Left renal pelvis (tissue), 4 donors: Measurements from ENCODE around the gene USP24. TPM values are rescaled to one million over a fixed set of nuclear protein-coding genes. Genes with fewer than 3 reads are reported as not detected.
"Not testable (repeated sequence)": the region's sequence is repeated elsewhere in the genome, so short reads cannot be mapped to it uniquely, and the experiment has no call there.

ENCODE experiments used
- DNase-seq, 4 donors: peaks; one replicate each; pipeline ENCODE4 v3.0.0-alpha.2; 2013; ENCODE audit warnings: low read depth in 4 of 4, low spot score in 3 of 4
- polyA plus RNA-seq, 4 donors: library from polyadenylated mRNA; unstranded; fragments of 120-200 nt; gene quantifications; one replicate each; pipeline ENCODE4 v1.2.1, GENCODE V29; 2013; ENCODE audit not compliant: insufficient read length in 4 of 4

USP24 gene
- polyA plus RNA-seq, 4 donors: 24.3 to 54.7 (median 46.8) TPM

GRCh38 chr1:55232448-55233144, 17.4 kb upstream of the USP24 start:
- DNase-seq: no peak

DNA sequence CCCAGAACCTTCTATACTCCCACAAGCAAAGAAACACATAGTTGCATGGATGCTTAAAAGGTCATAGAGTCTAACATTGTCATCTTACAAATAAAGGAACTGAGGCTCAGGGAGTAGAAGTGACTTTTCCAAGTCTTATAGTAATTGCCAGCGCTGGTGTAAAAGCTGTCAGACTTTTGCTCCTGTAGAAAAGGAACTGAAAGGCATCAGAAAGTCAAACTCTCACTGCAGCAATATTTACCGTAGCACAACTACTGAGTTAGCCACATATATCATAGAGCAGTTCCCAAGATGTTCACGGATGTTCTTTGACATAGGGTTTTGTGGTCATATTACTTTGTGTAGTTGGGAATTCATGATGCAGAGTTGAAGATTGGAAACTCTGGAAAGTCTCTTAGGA, 16.6 kb upstream of the USP24 start:
- no peak for DNase-seq

DNA sequence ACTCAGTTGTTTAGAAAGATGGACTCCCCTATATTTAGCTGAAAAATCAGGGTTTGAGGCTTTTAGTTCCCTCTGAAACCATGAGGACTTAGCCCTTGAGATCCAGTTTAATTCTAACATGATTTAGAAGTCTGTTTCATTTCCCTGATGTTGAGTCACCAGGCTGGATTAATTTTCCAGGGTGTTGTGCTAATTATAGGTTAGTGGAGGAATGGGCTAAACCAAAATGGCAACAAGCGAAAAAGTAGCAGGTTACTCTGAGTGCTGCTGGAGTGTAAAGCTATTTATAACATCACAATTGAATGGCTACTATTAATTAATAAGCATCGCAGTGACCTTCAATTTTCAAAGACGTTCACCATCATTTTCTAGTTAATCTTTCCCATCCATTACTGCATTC, 15.5 kb upstream of the USP24 start:
- DNase-seq: no peak

DNA sequence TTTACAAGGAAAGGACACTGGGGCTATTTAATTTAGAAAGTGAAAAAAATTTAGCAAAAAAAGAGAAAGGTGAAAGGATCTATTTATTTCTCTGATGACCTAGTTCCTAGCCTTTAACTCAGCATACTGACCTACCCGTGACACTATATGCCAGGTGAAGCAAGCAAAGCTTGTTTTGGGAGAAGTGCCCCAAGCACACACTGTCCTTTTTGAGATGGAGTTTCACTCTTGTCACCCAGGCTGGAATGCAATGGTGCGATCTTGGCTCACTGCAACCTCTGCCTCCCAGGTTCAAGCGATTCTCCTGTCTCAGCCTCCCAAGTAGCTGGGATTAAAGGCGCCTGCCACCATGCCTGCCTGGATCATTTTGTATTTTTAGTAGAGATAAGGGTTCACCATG, 14.6 kb upstream of the USP24 start:
- not testable (repeated sequence) for DNase-seq

DNA sequence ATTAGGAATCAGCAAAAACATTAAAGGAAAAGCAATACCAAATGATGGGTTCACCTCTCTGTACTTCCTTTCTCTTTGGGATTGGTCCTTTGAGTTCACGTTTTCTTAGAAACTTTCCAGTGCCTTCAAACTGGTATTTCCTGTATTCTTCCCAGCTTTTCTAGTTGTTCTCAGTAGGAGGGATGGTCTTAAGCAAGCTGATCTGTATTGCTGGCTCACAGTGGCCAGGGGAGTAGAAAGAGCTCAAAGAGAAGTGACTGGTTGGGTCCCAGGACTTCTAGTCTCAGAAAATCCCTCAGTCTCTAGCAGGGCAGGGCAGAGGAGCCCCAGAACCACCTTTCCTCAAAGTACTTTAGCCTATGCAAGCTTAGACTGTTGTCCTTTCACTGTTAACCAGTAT, 10.1 kb upstream of the USP24 start:
- DNase-seq: no peak

DNA sequence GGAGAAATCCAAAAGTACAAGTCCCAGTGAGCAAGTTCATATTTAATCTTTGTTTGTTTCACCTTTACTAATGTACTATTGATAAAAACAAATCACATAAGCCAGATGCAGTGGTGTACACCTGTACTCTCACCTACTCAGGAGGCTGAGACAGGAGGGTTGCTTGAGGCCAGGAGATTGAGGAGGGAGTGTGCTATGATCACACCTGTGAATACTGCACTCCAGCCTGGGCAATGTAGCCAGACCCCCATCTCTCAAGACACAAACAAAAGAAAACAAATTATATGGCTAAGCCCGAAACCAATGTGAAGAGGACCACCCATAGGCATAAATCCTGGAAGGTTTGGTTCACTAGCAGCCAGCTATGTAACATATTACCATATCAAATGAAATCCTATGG, 9.6 kb upstream of the USP24 start:
- DNase-seq: no peak

- DNase-seq: no peak
Measured at GRCh38 chr1:55222152-55222551, 7.0 kb upstream of the USP24 start.

DNA sequence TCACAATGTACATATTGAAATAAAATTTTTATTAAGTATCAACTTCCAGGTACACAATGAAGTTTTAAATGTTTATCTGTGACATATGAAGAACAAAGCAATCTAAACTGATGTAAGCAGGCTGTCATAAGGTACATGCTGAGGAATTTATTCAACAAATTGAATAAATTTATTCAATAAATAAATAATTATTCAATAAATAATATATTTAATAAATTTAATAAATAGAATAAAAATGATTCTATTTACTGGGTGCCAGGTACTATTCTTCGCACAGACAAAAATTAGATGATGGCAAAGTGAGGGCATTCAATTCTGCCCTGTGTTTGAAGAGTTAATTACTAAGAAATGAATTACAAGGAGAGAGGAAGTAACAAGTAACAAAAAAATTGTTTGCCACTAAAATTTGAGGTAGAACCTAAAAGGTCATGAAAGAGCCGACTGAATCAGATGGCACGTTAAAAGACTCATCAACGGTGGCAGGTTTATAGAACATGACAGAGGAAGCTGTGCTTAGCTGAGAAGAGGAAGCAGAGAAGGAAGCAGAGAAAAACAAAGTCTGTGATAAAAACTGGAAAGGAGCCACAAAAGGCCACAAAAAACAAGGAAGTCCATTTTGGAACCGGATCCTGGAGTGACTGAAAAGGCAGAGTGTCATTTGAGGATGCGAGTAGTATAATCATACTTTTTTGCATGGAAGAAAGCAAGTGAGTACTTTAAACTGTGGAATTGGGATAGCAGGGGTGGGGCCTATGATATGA, 2.2 kb upstream of the USP24 start:
- DNase-seq: no peak

DNA sequence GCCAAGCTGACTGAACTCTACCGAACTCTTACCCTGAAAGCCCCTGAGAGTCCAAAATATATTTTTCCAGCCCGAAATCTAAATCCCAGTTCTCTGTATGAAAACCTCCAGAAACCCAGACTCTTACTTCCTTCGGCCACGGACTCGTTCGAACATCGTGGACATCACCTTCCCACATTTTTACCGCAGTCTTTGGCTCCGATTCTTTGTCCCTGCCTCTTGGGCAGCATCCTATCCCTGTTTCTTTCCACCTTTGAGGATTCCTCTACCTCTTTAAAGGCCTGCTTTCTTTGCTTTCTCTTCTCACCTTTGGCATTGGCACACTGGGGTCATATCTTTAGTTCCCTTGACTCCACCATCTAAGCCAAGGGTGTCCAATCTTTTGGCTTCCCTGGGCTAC, 932 bp upstream of the USP24 start:
- DNase-seq: no peak

DNA sequence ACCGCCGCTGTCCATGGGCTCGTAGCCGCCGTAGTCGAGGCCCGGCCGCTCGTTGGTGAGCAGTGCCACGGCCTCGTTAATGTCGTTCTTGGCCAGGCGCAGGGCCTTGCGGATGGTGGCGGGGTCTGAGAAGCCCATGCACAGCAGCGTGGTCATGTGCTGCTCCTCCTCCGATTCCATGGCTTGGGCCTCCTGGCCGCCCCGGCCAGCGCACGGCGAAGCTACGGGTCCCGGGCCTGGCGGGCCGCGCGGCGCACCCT, 300 bp downstream of the USP24 start:
- peak in 1 of 4 donors; percentile 27 for DNase-seq

DNA sequence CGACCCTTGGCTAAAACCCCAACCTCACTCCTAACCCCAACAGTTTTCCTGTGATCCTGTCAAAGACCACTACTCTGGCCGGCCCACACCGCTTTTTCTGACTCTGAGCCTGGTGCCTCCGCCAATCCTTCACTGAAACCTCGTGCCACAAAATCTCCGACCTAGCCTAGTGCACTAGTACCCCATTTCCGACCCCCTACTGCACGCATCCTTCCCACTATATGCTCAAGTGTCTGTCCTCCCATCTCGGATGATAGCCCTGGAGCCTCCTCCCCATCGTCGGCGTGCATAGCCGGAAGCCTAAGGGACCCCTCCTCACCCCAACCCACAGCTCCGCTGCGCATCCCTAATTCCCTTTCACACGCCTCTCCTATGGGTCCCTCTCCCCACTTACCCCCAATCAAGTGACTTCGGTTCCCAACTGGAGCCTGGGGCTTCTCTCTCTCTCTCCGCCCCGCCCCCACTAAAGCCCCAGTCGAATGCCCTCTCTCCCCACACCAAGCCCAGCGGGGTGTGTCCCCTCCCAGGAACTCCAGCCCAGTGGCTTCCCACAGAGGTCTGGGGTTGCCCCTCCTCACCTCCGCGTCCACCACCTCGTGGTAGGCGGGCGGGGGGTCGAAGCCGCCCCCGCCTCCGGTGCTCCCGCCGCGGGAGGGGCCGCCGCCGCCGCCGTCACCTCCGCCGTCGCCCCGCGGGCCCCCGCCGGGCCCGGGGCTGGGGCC, 791 bp downstream of the USP24 start:
- DNase-seq: peak in 2 of 4 donors; percentile 39 to 45

DNA sequence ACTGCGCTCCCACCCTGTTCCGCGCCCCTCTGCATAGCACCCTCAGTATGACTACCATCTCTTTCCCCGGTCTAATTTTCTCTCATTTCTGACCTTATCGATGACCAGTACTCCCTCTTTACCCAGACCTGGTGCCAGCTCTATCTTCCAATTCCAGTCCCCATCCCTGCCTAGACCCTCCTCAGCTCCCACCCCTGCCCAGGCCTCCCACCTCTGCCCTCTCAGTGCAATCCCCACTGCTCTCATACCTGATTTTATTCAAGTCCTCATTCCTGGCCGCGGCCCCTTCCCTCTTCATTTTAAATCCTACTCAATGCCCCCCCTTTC, 1.3 kb downstream of the USP24 start:
- DNase-seq: no peak

GRCh38 chr1:55213151-55213884, 1.8 kb downstream of the USP24 start:
- DNase-seq: no peak

DNA sequence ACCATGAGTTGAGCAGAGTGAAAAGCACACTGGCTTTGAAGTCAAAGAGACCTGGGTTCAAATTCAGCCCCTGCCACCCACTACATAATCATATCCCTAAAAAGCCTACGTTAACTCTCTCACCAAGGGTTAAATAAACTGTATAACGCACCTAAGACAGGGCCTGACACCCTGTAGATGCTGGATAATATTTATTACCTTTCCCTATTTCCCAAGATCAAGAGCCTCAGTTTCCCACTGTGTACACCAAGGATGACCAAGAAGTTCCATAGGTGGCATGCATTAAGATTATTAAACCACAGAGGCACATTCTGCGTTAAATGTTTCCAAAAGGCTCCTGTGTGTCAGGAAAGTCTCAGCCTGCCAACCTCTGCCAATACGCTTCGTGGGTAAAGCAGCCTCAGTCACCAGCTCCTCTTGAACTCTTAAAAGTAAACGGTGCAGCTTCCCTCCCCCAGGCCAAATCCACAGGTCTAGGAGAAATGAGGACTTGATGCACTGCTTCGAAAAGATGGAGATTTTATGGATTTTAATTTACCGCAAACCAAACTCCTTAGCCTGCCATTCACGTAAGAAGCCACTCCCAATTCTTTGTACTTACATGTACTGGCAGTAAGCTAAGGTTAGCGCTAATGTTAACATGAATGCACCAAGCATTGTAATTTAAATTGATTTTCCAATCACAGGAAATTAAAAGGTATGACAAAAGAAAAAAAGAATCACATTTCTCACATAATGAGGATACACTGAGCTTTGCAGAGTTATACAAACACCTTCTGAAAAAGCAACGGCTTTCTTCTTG, 2.6 kb downstream of the USP24 start:
- DNase-seq: no peak

GRCh38 chr1:55211863-55212262, 3.3 kb downstream of the USP24 start:
- no peak for DNase-seq

DNA sequence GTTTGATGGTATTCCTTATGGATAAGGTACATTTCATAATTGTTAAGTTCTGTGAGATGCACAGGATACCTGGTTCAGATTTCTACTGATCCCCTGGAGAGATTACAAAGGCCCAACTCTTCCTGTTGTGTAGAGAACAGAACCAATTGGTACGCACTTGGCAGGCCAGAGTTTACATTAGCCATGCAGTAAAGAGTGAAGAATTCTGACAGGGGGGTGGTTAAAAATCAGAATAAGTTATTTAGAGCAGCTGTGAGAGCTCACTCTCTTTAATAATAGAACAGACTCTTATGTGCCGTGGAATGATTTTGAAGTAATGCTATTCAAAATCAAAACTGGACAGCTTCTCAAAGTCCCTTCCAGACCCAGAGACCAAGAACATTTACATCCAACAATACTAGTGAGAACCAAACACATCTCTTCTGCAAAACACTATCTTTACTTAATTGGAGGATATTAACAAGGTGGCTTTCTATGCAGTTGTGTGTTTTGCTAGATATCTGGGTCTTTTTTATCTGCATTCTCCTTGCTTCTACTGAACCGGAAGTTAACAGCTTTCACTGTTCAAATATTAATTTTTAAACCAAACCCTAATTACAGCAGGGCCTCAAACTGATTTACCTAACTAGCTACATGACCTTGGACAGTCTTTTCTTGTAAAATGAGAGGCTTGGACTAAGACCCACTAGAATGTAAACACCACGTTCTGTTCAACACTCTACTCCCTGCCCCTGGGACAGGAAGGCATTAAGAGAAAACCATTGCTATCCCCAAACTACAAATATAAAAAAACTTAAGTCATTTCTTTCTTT, 4.0 kb downstream of the USP24 start:
- DNase-seq: no peak

- DNase-seq: no peak
Measured at GRCh38 chr1:55209247-55209646, 5.9 kb downstream of the USP24 start.

- no peak for DNase-seq
Measured at GRCh38 chr1:55206210-55206609, 9.0 kb downstream of the USP24 start.

DNA sequence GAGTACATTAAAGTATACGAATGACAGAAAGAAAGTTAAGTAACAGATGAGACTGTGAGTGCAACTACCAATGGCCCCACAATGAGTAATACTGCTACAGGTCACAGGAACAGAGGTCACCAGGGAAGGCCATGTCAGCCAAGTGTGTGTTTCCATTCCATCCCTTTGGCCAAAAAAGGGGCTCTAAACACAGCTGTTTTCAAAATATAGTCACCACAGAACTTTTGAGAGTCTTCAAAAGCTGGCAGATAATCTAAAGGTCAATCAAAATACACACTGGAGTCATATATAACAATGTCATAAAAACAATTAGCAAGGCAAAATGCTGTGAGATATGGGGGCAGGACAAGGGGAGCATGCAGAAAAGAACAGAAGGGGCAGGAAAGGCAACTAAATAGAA, 10.2 kb downstream of the USP24 start:
- DNase-seq: no peak

DNA sequence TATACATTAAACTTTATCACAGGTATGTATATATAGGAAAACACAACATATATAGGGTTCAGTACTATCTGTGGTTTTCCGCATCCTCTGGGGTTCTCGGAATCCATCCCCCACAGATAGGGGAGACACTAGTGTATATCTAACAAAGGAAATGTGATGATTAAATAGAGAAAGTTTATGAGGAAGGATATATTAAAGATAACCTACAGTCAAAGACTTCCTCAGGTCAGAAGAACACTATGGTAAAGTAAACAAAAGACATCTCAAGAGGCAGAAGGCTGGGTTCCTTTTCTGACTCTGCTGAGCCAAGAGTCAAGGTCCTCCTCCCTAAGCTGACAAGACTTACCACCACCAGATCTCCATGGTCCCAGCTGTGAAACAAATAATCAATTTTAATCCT, 12.1 kb downstream of the USP24 start:
- no peak for DNase-seq
